Activated naive CD8-positive, alpha-beta T cell treated with anti-CD3 and anti-CD28 coated beads, Interleukin-2, amount 50 U/mL, for 24 hours (primary cell): Measurements from ENCODE around the gene OR5K4.

Experiments
- ATAC-seq: fragments of 150-1000 bp; cut with Tn5 transposase; one replicate; pipeline ENCODE4 v1.10.0; 2021
- DNase-seq: peaks from one replicate; pipeline ENCODE4 v3.0.0; 2021
- H3K27ac Mint-ChIP-seq: one replicate; pipeline ENCODE4 v1.8.0; 2021; ENCODE audit warnings: mild to moderate bottlenecking, mixed read lengths
- H3K27me3 Mint-ChIP-seq: one replicate; pipeline ENCODE4 v1.8.0; 2021; ENCODE audit warnings: mixed read lengths
- H3K36me3 Mint-ChIP-seq: one replicate; pipeline ENCODE4 v1.8.0; 2021; ENCODE audit warnings: low read depth, mixed read lengths
- H3K4me1 Mint-ChIP-seq: one replicate; pipeline ENCODE4 v1.8.0; 2021; ENCODE audit warnings: mixed read lengths
- H3K4me3 Mint-ChIP-seq: one replicate; pipeline ENCODE4 v1.8.0; 2021; ENCODE audit warnings: mild to moderate bottlenecking, moderate library complexity, mixed read lengths
- H3K9me3 Mint-ChIP-seq: one replicate; pipeline ENCODE4 v1.8.0; 2021; ENCODE audit warnings: mixed read lengths

The OR5K4 gene

DNA sequence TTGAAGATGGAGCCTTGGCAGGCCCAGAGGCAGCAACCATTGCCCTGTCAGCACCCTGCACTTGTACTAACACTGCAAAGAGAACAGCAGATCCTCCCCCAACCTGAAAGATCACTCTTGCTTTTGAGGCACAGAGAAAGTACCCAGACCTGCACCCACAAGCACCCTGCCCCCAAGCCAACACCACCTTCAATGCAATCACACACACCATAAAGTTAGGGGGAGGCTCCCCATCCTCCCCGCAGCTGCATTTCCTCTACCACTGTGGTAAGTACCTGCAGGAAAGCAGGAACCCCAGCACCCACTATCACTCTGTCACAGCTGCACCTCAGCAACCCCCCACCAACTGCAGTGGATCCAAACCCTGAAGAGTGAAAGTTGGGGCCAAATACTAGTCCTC is 48.9 kb downstream of the OR5K4 start:
- no peak for ATAC-seq
- H3K4me1 Mint-ChIP-seq: no peaks in the 10 kb centered on the region
- no peak for DNase-seq
- H3K4me3 Mint-ChIP-seq: no peak overlapping the region
- no peak overlapping the region for H3K27ac Mint-ChIP-seq
- no peaks in the 10 kb centered on the region for H3K27me3 Mint-ChIP-seq
- H3K9me3 Mint-ChIP-seq: peaks cover 45% of the 10 kb centered on the region
- H3K36me3 Mint-ChIP-seq: no peaks in the 10 kb centered on the region

- Mint-ChIP-seq H3K27me3 (no peaks in the 10 kb centered on the region), H3K4me1 (no peaks in the 10 kb centered on the region), H3K27ac (no peak overlapping the region), H3K4me3 (no peak overlapping the region), H3K9me3 (peaks cover 38% of the 10 kb centered on the region), H3K36me3 (no peaks in the 10 kb centered on the region)
- DNase-seq (no peak), ATAC-seq (no peak)
Measured at GRCh38 chr3:98404010-98404409, 50.4 kb downstream of the OR5K4 start.
